ENCODE results near the gene ZP2.
"Not testable (repeated sequence)": the region's sequence is repeated elsewhere in the genome, so short reads cannot be mapped to it uniquely, and the experiment has no call there.

DNA sequence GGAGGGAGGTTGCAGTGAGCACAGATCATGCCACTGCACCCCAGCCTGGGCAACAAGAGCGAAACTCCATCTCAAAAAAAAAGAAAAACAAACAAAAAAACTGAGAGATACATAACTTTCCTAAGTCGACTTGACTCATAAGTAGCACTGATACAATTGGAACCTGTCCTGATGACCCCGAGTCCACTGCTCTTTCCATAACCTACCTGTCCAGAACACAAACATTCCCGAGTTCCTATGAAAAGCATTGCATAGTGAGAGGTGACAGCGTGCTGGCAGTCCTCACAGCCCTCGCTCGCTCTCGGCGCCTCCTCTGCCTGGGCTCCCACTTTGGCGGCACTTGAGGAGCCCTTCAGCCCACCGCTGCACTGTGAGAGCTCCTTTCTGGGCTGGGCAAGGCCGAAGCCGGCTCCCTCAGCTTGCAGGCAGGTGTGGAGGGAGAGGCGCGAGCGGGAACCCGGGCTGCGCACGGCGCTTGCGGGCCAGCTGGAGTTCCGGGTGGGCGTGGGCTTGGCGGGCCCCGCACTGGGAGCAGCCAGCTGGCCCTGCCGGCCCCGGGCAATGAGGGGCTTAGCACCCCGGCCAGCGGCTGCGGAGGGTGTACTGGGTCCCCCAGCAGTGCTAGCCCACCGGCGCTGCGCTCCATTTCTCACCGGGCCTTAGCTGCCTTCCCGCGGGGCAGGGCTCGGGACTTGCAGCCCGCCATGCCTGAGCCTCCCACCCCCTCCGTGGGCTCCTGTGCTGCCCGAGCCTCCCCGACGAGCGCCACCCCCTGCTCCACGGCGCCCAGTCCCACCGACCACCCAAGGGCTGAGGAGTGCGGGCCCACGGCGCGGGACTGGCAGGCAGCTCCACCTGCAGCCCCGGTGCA, 59.0 kb downstream of the ZP2 start:
- TF ChIP-seq, protein P1, sequence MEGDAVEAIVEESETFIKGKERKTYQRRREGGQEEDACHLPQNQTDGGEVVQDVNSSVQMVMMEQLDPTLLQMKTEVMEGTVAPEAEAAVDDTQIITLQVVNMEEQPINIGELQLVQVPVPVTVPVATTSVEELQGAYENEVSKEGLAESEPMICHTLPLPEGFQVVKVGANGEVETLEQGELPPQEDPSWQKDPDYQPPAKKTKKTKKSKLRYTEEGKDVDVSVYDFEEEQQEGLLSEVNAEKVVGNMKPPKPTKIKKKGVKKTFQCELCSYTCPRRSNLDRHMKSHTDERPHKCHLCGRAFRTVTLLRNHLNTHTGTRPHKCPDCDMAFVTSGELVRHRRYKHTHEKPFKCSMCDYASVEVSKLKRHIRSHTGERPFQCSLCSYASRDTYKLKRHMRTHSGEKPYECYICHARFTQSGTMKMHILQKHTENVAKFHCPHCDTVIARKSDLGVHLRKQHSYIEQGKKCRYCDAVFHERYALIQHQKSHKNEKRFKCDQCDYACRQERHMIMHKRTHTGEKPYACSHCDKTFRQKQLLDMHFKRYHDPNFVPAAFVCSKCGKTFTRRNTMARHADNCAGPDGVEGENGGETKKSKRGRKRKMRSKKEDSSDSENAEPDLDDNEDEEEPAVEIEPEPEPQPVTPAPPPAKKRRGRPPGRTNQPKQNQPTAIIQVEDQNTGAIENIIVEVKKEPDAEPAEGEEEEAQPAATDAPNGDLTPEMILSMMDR (conservative IDR thresholded peaks at IDR 0.05 in 1 of 2, IDR thresholded peaks at IDR 0.05 in 1 of 2; ENCODE audit: extremely low read depth in 1 of 2, insufficient read depth in 1 of 2, low read depth in 1 of 2, low read length in 2 of 2): not testable (repeated sequence)
- not testable (repeated sequence) for TF ChIP-seq EZH2 (IDR thresholded peaks at IDR 0.05; ENCODE audit: borderline replicate concordance, low read length)

All from mammary epithelial cell (primary cell).